Measurements from ENCODE around the gene FARP2.

The FARP2 gene

GRCh38 chr2:241492174-241492565, 136.1 kb downstream of the FARP2 start:
- no peak for DNase-seq (ENCODE audit: low read depth)
- in situ Hi-C loops (cut with HindIII; ENCODE audit: low sequenced_read_pairs) = no loop called here
- TF ChIP-seq CTCF (IDR thresholded peaks at IDR 0.05; ENCODE audit: low read depth, low read length, missing control alignments) = no peak
- H3K4me3 ChIP-seq (ENCODE audit: low read depth, low read length) = no peak overlapping the region

GRCh38 chr2:241493092-241493491, 137.0 kb downstream of the FARP2 start:
- in situ Hi-C loops (cut with HindIII; ENCODE audit: low sequenced_read_pairs) = no loop called here
- DNase-seq (ENCODE audit: low read depth) = no peak
- no peak overlapping the region for H3K4me3 ChIP-seq (ENCODE audit: low read depth, low read length)
- no peak for TF ChIP-seq CTCF (IDR thresholded peaks at IDR 0.05; ENCODE audit: low read depth, low read length, missing control alignments)

GRCh38 chr2:241494311-241494908, 138.3 kb downstream of the FARP2 start:
- H3K4me3 ChIP-seq (ENCODE audit: low read depth, low read length) = no peak overlapping the region
- TF ChIP-seq CTCF (IDR thresholded peaks at IDR 0.05; ENCODE audit: low read depth, low read length, missing control alignments) = no peak
- DNase-seq (ENCODE audit: low read depth) = no peak
- in situ Hi-C loops (cut with HindIII; ENCODE audit: low sequenced_read_pairs) = no loop called here

DNA sequence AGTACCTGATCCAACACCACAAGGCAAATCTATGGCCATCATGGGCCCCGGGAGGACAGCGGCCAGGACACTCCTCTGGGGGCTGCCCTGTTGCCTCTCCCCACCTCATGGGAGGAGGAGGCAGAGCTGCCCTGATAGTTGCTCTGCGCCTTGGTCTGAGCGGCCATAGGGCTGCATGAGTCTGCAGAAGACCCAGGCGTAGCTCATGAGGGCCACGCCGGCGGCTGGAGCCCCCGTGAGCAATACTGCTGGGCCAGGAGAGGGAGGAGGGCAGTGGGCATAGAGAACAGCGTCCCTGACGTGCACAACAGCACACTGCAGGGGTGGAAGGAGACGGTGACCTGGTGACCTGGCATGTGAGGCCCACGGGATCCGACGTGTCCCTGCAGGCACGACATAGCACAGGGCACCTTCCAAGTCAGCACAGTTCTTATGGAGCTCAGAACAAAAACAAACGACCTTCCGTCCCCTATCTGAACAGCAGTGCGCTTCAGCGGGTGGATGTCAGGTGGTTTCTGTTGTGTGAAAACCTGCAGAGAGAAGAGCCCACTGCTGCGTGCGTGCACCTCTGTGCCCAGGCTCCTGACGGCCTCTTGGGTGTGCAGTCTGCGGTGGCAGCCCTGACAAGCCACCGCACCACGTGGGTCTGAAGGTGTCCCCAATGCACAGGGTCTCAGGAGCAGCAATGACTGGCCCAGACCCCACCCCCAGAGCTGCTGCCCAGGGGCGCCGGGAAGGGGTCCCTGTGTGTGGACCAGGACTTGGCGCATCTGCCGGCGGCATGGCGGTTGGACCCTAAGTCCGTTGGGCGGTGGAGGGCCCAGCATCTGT, 139.3 kb downstream of the FARP2 start:
- TF ChIP-seq CTCF (IDR thresholded peaks at IDR 0.05; ENCODE audit: low read depth, low read length, missing control alignments) = no peak
- DNase-seq (ENCODE audit: low read depth) = no peak
- in situ Hi-C loops (cut with HindIII; ENCODE audit: low sequenced_read_pairs) = no loop called here
- no peak overlapping the region for H3K4me3 ChIP-seq (ENCODE audit: low read depth, low read length)

DNA sequence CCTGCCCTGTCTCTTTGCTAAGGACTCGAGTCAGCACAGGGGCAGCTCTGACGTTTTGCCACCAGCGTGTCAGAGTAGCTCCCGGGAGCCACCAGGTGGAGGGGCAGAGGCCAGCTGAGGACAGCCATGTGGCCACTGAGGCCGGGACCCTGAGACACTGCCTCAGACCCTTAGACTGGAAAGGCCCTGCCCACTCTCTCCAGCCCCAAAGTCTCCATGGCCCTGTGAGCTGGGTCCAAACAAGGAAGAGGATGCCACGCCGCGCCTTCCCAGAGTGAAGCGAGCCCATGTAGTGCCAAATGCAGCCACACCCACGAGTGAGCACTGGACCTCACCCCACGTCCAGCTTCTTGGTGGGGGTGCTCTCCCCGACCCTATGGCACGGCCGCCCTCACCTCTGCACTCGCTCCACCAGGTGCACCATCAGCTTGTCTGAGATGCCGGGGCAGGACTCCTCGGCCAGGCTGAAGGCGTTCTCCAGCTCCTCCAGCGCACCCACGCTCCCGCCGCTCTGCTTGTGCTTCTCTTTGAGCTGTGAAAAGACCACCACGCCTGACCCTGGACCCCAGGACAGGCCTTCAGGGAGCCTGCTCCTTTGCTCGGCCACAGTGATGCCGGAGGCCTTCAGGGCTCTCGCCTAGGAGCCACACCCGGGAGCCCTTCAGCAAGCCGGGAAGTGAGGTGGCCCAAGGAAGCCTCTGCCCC, 140.1 kb downstream of the FARP2 start:
- in situ Hi-C loops (cut with HindIII; ENCODE audit: low sequenced_read_pairs) = no loop called here
- DNase-seq (ENCODE audit: low read depth) = no peak
- TF ChIP-seq CTCF (IDR thresholded peaks at IDR 0.05; ENCODE audit: low read depth, low read length, missing control alignments) = no peak
- no peak overlapping the region for H3K4me3 ChIP-seq (ENCODE audit: low read depth, low read length)

GRCh38 chr2:241496904-241497877, 141.1 kb downstream of the FARP2 start:
- no peak for DNase-seq (ENCODE audit: low read depth)
- H3K4me3 ChIP-seq (ENCODE audit: low read depth, low read length) = no peak overlapping the region
- no peak for TF ChIP-seq CTCF (IDR thresholded peaks at IDR 0.05; ENCODE audit: low read depth, low read length, missing control alignments)
- in situ Hi-C loops (cut with HindIII; ENCODE audit: low sequenced_read_pairs) = no loop called here

Data from astrocyte of the cerebellum (primary cell).